ENCODE data around the gene MMP23B.

Gene MMP23B

DNA sequence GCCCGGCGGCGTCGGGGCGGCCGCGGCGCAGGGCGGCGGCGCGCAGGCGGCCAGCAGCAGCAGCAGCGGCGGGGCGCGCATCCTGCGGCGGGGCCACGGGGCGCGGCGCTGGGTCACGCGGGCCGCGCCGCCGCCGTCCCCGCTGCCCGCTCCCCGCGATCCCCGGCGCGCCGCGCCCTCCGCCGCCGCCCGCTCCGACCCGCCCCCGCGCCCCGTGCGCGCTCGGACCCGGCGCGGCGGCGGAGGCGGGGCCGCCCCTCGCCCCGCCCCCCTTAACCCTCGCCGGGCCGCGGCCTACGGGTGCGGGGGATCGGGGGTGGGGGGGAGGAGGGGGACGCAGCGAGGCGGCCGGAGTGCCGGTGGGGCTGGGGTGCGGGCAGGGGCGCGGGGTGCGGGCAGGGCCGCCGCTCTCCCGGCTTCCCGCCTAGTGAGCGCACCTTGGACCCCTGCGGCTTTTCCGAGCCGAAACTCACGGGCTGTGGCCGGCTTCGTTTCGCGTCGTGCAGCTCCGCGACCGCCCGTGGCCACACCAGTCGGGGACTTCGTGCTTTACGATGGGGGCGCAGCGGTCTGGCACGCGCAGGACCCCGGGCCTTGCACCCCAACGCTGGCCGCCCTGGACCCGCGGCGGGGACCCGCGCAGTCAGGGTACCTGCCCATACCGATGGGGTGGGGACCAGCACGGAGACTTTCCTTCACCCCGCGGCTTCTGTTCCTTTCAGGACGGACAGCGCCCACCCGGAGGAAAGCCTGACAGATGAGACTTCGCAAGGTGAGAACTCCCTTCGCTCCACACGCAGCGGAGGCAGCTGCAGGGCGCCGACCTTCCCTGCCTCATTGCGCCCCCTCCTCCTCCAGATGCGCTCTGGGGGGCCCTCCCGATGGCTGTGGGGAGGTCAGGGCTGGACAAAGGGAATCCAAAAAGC, 31.8 kb upstream of the MMP23B start, which contains the start of gene FNDC10:
Gene FNDC10, minus strand, starts transcription at position 201 of the 926 bp plus-strand sequence. Its CDS starts 120 bp downstream, at position 81.
- 11% methylated on average over 73 of the region's 125 CpGs for WGBS (ENCODE audit: insufficient coverage)
- peaks cover 0 to 32% (median 0%) of the 10 kb centered on the region in 5 experiments for H3K27me3 ChIP-seq (replicated peaks in 2 of 5; ENCODE audit: control insufficient read depth in 4 of 5, insufficient read depth in 5 of 5, low read length in 4 of 5)
- no peaks in the 10 kb centered on the region for H3K9me3 ChIP-seq (ENCODE audit: control extremely low read depth in 1 of 5, control insufficient read depth in 4 of 5, insufficient read depth in 2 of 5, low read depth in 1 of 5, low read length in 4 of 5)
- H3K4me3 ChIP-seq (ENCODE audit: control insufficient read depth in 1 of 7, extremely low read depth in 1 of 7, insufficient read depth in 4 of 7, low read depth in 2 of 7, low read length in 6 of 7) = peak within 1 kb of the TSS; percentile 18 to 70 (median 54)
- no peak within 1 kb of the TSS for H3K27ac ChIP-seq (ENCODE audit: insufficient read depth in 1 of 2, low read depth in 1 of 2, low read length in 2 of 2, poor library complexity in 1 of 2, severe bottlenecking in 2 of 2)
- ChIA-PET POLR2A (no interaction called here), CTCF (no interaction called here)
- H3K36me3 ChIP-seq (ENCODE audit: control insufficient read depth in 4 of 4, insufficient read depth in 4 of 4, low read length in 3 of 4) = no peaks in the 10 kb centered on the region
- peak in 2 of 3 donors; percentile 18 to 27 for DNase-seq
- peaks cover 0 to 23% (median 22%) of the 10 kb centered on the region in 4 experiments for H3K4me1 ChIP-seq (ENCODE audit: control extremely low read depth in 1 of 4, control insufficient read depth in 4 of 4, insufficient read depth in 4 of 4, low read length in 3 of 4)

DNA sequence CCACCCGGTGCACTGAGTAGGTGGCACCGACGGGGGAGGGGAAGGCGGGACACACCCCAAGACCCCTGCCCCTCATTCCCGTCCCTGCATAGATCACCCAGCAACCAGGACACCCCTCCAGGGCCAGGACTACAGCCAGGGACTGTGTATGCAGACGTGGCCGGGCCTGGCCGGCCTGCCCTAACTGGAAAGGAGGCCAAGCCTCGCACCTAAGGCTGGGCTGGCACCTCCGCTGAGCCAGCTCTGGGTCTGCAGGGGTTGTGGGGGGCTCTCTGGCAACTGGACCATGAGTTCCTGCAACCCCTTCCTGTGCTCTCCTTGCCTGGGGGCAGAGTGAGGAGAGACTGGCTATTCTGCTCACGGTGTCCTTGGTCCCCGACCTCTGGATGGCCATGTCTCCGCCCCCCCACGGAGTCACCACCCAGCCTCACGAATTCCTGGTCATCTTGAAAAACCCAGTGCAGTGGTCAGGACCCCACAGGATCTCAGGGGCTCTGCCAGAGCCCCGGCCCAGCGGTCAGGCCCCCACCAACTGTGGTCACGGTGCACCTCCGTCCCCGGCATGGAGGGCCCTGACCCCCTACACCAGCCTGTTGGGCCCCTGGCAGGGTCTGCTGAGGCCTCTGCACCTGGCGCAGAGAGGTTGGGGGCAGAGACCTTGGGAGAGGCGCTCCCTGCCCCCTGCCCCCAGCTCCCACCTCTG, 31.0 kb upstream of the MMP23B start:
- CTCF ChIA-PET = no interaction called here
- H3K36me3 ChIP-seq (ENCODE audit: control insufficient read depth in 4 of 4, insufficient read depth in 4 of 4, low read length in 3 of 4) = no peaks in the 10 kb centered on the region
- peak overlapping the region in 1 of 7 experiments; percentile 50 for H3K4me3 ChIP-seq (ENCODE audit: control insufficient read depth in 1 of 7, extremely low read depth in 1 of 7, insufficient read depth in 4 of 7, low read depth in 2 of 7, low read length in 6 of 7)
- H3K27ac ChIP-seq (ENCODE audit: insufficient read depth in 1 of 2, low read depth in 1 of 2, low read length in 2 of 2, poor library complexity in 1 of 2, severe bottlenecking in 2 of 2) = no peak overlapping the region
- POLR2A ChIA-PET = no interaction called here
- DNase-seq = no peak
- no peaks in the 10 kb centered on the region for H3K9me3 ChIP-seq (ENCODE audit: control extremely low read depth in 1 of 5, control insufficient read depth in 4 of 5, insufficient read depth in 2 of 5, low read depth in 1 of 5, low read length in 4 of 5)
- peaks cover 0 to 31% (median 0%) of the 10 kb centered on the region in 5 experiments for H3K27me3 ChIP-seq (replicated peaks in 2 of 5; ENCODE audit: control insufficient read depth in 4 of 5, insufficient read depth in 5 of 5, low read length in 4 of 5)
- WGBS (ENCODE audit: insufficient coverage) = 97% methylated on average over 14 of the region's 22 CpGs
- peaks cover 0 to 23% (median 22%) of the 10 kb centered on the region in 4 experiments for H3K4me1 ChIP-seq (ENCODE audit: control extremely low read depth in 1 of 4, control insufficient read depth in 4 of 4, insufficient read depth in 4 of 4, low read length in 3 of 4)

DNA sequence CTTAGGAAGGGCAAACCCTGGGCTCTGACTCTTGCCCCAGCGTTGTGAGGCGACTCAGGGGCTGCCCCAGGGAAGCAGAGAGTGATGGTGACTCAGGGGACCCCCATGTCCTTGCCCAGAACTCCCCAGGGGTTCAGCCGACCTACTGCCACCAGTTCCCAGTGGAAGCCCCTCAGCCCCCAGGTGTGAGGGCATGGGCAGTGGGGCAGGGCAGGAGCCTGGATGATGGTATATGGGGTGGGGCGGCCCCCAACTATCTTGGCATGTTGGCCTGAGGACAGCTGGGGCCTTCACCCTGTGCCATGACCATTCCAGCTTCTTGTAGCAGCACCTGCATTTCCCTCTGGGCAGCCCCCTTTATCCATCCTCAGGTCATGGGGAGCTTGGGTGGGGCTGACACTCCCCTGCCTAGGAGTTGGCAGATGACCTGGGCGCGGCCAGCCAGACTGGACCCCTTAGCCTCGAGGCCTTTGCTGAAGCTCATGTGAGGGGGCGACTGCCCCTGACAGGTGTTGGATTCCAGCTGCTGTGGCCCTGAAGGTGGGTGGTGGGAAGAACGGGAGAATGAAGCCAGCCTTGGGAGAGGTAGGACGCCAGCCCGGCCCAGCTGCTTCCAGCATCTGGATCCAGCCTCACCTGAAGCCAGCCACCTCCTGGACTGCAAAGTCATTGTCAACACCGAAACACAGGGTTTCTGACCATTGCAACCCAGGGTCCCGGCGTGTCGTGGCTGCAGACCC, 30.2 kb upstream of the MMP23B start:
- POLR2A ChIA-PET = no interaction called here
- Histone ChIP-seq H3K27me3 (replicated peaks in 2 of 5; ENCODE audit: control insufficient read depth in 4 of 5, insufficient read depth in 5 of 5, low read length in 4 of 5) (peaks cover 0 to 24% (median 0%) of the 10 kb centered on the region in 5 experiments), H3K36me3 (ENCODE audit: control insufficient read depth in 4 of 4, insufficient read depth in 4 of 4, low read length in 3 of 4) (no peaks in the 10 kb centered on the region), H3K27ac (ENCODE audit: insufficient read depth in 1 of 2, low read depth in 1 of 2, low read length in 2 of 2, poor library complexity in 1 of 2, severe bottlenecking in 2 of 2) (no peak overlapping the region), H3K4me1 (ENCODE audit: control extremely low read depth in 1 of 4, control insufficient read depth in 4 of 4, insufficient read depth in 4 of 4, low read length in 3 of 4) (peaks cover 0 to 26% (median 25%) of the 10 kb centered on the region in 4 experiments), H3K9me3 (ENCODE audit: control extremely low read depth in 1 of 5, control insufficient read depth in 4 of 5, insufficient read depth in 2 of 5, low read depth in 1 of 5, low read length in 4 of 5) (no peaks in the 10 kb centered on the region), H3K4me3 (ENCODE audit: control insufficient read depth in 1 of 7, extremely low read depth in 1 of 7, insufficient read depth in 4 of 7, low read depth in 2 of 7, low read length in 6 of 7) (no peak overlapping the region)
- DNase-seq = no peak
- CTCF ChIA-PET = interaction anchor here (1.6 kb wide), 1 partner anchor 12 kb away, joined by 5 read pairs; no protein-coding TSS in a partner anchor
- 95% methylated on average over 14 of the region's 15 CpGs for WGBS (ENCODE audit: insufficient coverage)

- ChIA-PET POLR2A (interaction anchor here (2.1 kb wide), 1 partner anchor 12 kb away, joined by 7 read pairs; the partner anchor contains the start of gene MIB2), CTCF (interaction anchor here (1.6 kb wide), 1 partner anchor 12 kb away, joined by 5 read pairs; no protein-coding TSS in a partner anchor)
- H3K4me1 ChIP-seq (ENCODE audit: control extremely low read depth in 1 of 4, control insufficient read depth in 4 of 4, insufficient read depth in 4 of 4, low read length in 3 of 4) = peaks cover 0 to 31% (median 29%) of the 10 kb centered on the region in 4 experiments
- H3K9me3 ChIP-seq (ENCODE audit: control extremely low read depth in 1 of 5, control insufficient read depth in 4 of 5, insufficient read depth in 2 of 5, low read depth in 1 of 5, low read length in 4 of 5) = no peaks in the 10 kb centered on the region
- no peak overlapping the region for H3K4me3 ChIP-seq (ENCODE audit: control insufficient read depth in 1 of 7, extremely low read depth in 1 of 7, insufficient read depth in 4 of 7, low read depth in 2 of 7, low read length in 6 of 7)
- peaks cover 0 to 19% (median 0%) of the 10 kb centered on the region in 5 experiments for H3K27me3 ChIP-seq (replicated peaks in 2 of 5; ENCODE audit: control insufficient read depth in 4 of 5, insufficient read depth in 5 of 5, low read length in 4 of 5)
- 85% methylated on average over 16 of the region's 18 CpGs for WGBS (ENCODE audit: insufficient coverage)
- no peak for DNase-seq
- H3K36me3 ChIP-seq (ENCODE audit: control insufficient read depth in 4 of 4, insufficient read depth in 4 of 4, low read length in 3 of 4) = no peaks in the 10 kb centered on the region
- no peak overlapping the region for H3K27ac ChIP-seq (ENCODE audit: insufficient read depth in 1 of 2, low read depth in 1 of 2, low read length in 2 of 2, poor library complexity in 1 of 2, severe bottlenecking in 2 of 2)
Observed at GRCh38 chr1:1602304-1602967, 29.5 kb upstream of the MMP23B start.

GRCh38 chr1:1602968-1603506, 28.9 kb upstream of the MMP23B start:
- ChIA-PET POLR2A (interaction anchor here (0.8 to 2.1 kb wide), 2 partner anchors 8 to 12 kb away, joined by 5 to 7 read pairs; partner anchors contain the start of gene MIB2), CTCF (interaction anchor here (1.6 kb wide), 1 partner anchor 11 kb away, joined by 5 read pairs; no protein-coding TSS in a partner anchor)
- peaks cover 0 to 13% (median 0%) of the 10 kb centered on the region in 5 experiments for H3K27me3 ChIP-seq (replicated peaks in 2 of 5; ENCODE audit: control insufficient read depth in 4 of 5, insufficient read depth in 5 of 5, low read length in 4 of 5)
- no peak overlapping the region for H3K27ac ChIP-seq (ENCODE audit: insufficient read depth in 1 of 2, low read depth in 1 of 2, low read length in 2 of 2, poor library complexity in 1 of 2, severe bottlenecking in 2 of 2)
- no peaks in the 10 kb centered on the region for H3K9me3 ChIP-seq (ENCODE audit: control extremely low read depth in 1 of 5, control insufficient read depth in 4 of 5, insufficient read depth in 2 of 5, low read depth in 1 of 5, low read length in 4 of 5)
- no peaks in the 10 kb centered on the region for H3K36me3 ChIP-seq (ENCODE audit: control insufficient read depth in 4 of 4, insufficient read depth in 4 of 4, low read length in 3 of 4)
- no peak for DNase-seq
- H3K4me1 ChIP-seq (ENCODE audit: control extremely low read depth in 1 of 4, control insufficient read depth in 4 of 4, insufficient read depth in 4 of 4, low read length in 3 of 4) = peaks cover 0 to 30% (median 25%) of the 10 kb centered on the region in 4 experiments
- 95% methylated on average over 13 of the region's 13 CpGs for WGBS (ENCODE audit: insufficient coverage)
- H3K4me3 ChIP-seq (ENCODE audit: control insufficient read depth in 1 of 7, extremely low read depth in 1 of 7, insufficient read depth in 4 of 7, low read depth in 2 of 7, low read length in 6 of 7) = no peak overlapping the region

All from common myeloid progenitor, CD34-positive (primary cell).